Measurements from ENCODE around the gene RRP15.

RRP15 gene

GRCh38 chr1:218364028-218364710, 79.1 kb downstream of the RRP15 start:
- DNase-seq: no peak

- no peak for DNase-seq
Observed at GRCh38 chr1:218365226-218365999, 80.3 kb downstream of the RRP15 start.

- DNase-seq: peak; percentile 8
Observed at GRCh38 chr1:218366322-218367052, 81.4 kb downstream of the RRP15 start.

GRCh38 chr1:218367118-218367517, 82.0 kb downstream of the RRP15 start:
- no peak for DNase-seq

- DNase-seq: no peak
Observed at GRCh38 chr1:218368686-218369085, 83.6 kb downstream of the RRP15 start.

- no peak for DNase-seq
Observed at GRCh38 chr1:218369688-218370511, 84.8 kb downstream of the RRP15 start.

- DNase-seq: peak; percentile 26
Observed at GRCh38 chr1:218371927-218372672, 87.0 kb downstream of the RRP15 start.

GRCh38 chr1:218374401-218375353, 89.6 kb downstream of the RRP15 start:
- DNase-seq: no peak

- no peak for DNase-seq
Observed at GRCh38 chr1:218376722-218377121, 91.6 kb downstream of the RRP15 start.

GRCh38 chr1:218377143-218377660, 92.1 kb downstream of the RRP15 start:
- DNase-seq: no peak

GRCh38 chr1:218380125-218380977, 95.3 kb downstream of the RRP15 start:
- peak; percentile 61 for DNase-seq

- no peak for DNase-seq
Observed at GRCh38 chr1:218382261-218382660, 97.2 kb downstream of the RRP15 start.

GRCh38 chr1:218383051-218383450, 98.0 kb downstream of the RRP15 start:
- DNase-seq: no peak

GRCh38 chr1:218383681-218384080, 98.6 kb downstream of the RRP15 start:
- no peak for DNase-seq

GRCh38 chr1:218384581-218384993, 99.5 kb downstream of the RRP15 start:
- DNase-seq: no peak
